ENCODE measurements around the gene MARCKSL1.

MARCKSL1 gene

DNA sequence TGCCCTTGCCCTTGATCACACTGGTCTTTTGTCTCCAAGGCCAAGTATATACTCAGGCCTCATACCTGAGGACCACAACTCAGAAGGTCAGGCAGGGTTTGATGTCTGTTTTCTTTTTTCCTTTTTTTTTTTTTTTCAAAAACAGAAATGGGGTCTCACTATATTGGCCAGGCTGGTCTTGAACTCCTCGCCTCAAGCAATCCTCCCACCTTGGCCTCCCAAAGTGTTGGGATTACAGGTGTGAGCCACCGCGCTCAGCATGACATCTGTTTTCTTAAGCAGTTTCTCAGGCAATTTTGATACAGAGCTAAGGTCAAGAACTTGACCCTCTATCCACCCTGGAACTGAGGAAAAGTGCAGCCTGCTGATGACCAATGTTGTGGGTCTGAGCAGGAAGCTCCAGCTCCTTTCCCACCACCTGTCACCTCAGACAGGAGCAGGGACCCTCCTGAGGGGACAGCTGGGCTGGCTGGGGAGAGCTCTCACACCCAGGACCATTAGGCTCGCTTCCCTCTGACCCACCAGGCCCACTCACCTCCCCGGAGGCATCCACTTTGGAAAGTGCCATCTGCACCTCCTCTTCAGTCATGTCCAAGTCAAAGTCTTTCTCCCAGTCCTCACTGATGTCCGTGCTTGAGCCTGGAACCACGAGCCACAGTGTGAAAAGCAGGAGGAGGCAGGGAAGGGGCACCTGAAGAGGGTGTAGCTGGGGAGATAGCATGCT is 32.0 kb upstream of the MARCKSL1 start:
- TF ChIP-seq ZFX (IDR thresholded peaks at IDR 0.05) (no peak), CTCF (conservative IDR thresholded peaks at IDR 0.05) (no peak)
- H3K27ac ChIP-seq, result no peak overlapping the region

DNA sequence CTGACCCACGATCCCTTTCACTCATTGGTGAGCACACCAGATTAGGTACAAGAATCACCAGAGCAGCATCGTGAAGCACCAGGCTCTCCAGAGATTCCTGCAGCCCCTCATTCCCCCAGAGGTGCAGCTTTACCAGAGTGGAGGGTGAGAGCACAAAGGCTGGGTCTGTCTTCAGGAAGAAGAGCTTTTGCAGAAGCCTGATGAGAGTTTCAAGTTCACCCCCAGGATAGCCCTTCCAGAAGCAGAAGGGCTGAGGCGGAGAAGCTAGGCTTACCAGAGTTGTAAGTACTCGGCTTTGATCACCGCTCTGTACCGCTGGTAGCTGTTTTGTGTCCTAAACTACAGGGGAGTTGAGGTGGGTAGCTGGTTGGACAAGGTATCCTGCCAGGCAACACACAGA is 29.4 kb upstream of the MARCKSL1 start:
- no peak overlapping the region for H3K27ac ChIP-seq

DNA sequence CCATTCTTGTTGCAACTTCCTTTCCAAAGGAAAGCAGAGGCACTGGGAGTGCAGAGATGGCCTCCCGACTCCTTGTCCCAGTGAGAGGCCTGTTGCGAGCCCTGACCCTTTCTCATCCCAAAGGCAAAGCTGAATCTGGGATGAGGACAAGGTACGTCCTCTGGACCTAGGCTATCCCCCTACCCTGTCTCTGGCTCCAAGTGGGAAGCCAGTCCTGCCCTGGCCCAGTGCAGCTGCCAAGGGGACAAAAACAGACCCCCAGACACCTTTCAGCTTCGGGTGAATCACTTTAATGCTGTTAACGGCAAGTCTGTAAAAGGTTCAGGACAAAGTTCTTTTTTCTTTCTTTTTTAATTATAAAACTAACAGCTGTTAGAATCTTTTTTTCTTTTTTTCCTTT is 28.8 kb upstream of the MARCKSL1 start:
- H3K27ac ChIP-seq, result no peak overlapping the region
- TF ChIP-seq ZFX (IDR thresholded peaks at IDR 0.05) (no peak), CTCF (conservative IDR thresholded peaks at IDR 0.05) (no peak)

More for the DNA sequence above, 29.4 kb upstream of the MARCKSL1 start:
- no peak for TF ChIP-seq CTCF (conservative IDR thresholded peaks at IDR 0.05)

GRCh38 chr1:32363713-32364112 is 27.7 kb upstream of the MARCKSL1 start:
- no peak overlapping the region for H3K27ac ChIP-seq
- no peak for TF ChIP-seq CTCF (conservative IDR thresholded peaks at IDR 0.05)
- no peak for TF ChIP-seq ZFX (IDR thresholded peaks at IDR 0.05)

DNA sequence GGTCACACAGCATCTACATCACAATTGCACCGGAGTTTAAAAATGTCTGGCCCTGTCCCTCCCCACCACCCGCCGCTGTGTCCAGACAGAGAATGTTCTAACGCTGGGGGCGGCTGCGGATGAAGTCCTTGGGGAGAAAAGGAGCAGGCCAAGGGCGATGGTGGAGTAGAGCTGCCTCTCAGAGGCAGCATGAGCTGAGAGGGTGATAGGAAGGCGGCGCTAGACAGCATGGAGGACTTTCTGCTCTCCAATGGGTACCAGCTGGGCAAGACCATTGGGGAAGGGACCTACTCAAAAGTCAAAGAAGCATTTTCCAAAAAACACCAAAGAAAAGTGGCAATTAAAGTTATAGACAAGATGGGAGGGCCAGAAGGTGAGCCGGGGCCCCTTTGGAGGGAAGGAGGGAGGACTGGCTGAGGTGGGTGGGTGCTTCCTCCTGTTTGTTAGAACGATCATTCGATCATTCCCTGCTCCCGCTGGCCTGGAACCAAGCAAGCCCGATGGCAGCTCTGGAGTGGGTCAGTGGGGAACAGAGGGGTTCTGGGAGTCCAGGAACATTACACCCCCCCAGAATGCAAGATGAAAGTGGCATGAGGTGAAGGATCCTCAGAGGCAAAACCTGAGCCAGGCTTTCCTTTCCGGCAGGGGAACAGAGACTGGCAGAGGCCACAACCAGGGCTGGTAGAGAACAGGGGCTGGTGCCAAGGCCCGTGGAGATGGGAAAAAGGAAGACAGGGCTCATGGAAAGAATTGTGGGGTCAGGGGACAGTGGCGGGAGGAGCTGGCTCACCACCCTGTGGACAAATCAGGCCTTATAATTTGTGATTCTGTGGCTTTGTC is 26.7 kb upstream of the MARCKSL1 start, which contains the start of the genes FAM229A and TSSK3:
Gene FAM229A (minus strand): TSS at position 12 of the 840 bp plus-strand sequence. CDS start 394 bp downstream, outside the sequence.
Gene TSSK3 (plus strand): TSS at position 66 of the 840 bp plus-strand sequence. CDS start 163 bp downstream, at position 229.
- no peak within 1 kb of the TSS for H3K27ac ChIP-seq
- TF ChIP-seq ZFX (IDR thresholded peaks at IDR 0.05) (no peak), CTCF (conservative IDR thresholded peaks at IDR 0.05) (no peak)

DNA sequence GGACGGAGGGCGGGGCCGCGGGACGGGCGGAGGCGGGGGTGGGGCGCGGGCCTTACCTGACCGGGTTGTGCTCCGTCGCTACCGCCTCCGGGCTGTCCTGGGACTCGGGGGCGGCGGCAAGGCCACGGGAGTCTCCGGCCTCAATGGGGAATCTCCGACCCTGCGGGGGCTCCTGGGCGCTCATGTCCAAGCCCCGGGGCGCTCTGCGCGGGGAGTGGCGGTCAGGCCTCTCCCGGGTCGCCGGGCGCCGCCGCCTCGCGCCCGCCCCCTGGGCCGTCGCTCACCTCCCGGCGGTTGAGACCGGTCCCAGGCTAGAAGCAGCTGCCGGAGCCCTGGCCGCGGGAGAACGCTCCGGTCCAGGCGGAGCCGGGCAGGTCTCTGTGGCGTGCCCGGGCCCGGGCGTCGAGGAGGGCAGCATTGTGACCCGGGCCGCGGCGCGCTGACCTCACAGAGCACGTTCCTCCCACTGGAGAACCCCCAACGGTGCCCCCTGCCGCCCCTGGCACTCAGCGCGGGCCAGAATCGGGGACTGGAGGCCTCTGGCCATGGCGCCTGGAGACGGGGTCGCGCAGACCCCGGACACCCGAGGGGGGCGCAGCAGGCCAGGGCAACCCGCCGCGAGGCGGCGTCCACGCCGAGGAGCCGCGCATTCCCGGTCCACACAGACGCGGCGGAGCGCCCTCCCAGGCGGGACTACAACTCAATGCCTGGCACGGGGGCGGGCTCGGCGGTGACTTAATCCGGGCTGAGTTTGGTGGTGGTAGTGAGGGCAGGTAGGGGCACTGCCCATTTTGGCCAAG is 25.8 kb upstream of the MARCKSL1 start:
- TF ChIP-seq ZFX (IDR thresholded peaks at IDR 0.05) (no peak), CTCF (conservative IDR thresholded peaks at IDR 0.05) (no peak)

More for the DNA sequence above, 25.8 kb upstream of the MARCKSL1 start:
- no peak overlapping the region for H3K27ac ChIP-seq

Data from C4-2B (cell line).